HepG2 (cell line): ENCODE measurements around the gene RSF1. TPM values are rescaled to one million over a fixed set of nuclear protein-coding genes. Genes with fewer than 3 reads are reported as not detected.

Experiments
- CEBPG ChIP-seq: IDR thresholded peaks from 2 replicates; pipeline ENCODE4 v1.6.1; 2016
- CREM ChIP-seq, 2 experiments: sonication (generic) in 1 of 2; formaldehyde crosslinking in 1 of 2; IDR thresholded peaks; 2 replicates each; pipeline versions ENCODE4 v1.4.0 to v1.6.1; 2016 to 2020; ENCODE audit warnings: antibody characterized with exemption in 1 of 2, mild to moderate bottlenecking in 1 of 2, missing genetic modification reagents in 1 of 2
- GABPB1 ChIP-seq: IDR thresholded peaks from 2 replicates; pipeline ENCODE4 v1.6.1; 2016; ENCODE audit warnings: mild to moderate bottlenecking, missing genetic modification reagents, moderate library complexity, missing compliant biosample characterization
- JUNB ChIP-seq: sonication (generic); formaldehyde crosslinking; IDR thresholded peaks from 2 replicates; pipeline ENCODE4 v1.8.0; 2022; ENCODE audit warnings: missing genetic modification reagents, mild to moderate bottlenecking, borderline replicate concordance
- MIXL1 ChIP-seq: IDR thresholded peaks from 2 replicates; pipeline ENCODE4 v1.6.1; 2016
- SP5 ChIP-seq: IDR thresholded peaks from 2 replicates; pipeline ENCODE4 v1.6.1; 2016; ENCODE audit warnings: low read depth, borderline replicate concordance
- SRF ChIP-seq: IDR thresholded peaks from 2 replicates; pipeline ENCODE4 v1.6.1; 2011; ENCODE audit warnings: mild to moderate bottlenecking, low read depth, low read length, moderate library complexity
- SUZ12 ChIP-seq: fragments of 150-350 bp; IDR thresholded peaks from 2 replicates; pipeline ENCODE4 v1.6.1; 2014; ENCODE audit warnings: low read depth, low read length
- USF2 ChIP-seq, 2 experiments: sonication (generic) in 1 of 2; formaldehyde crosslinking in 1 of 2; IDR thresholded peaks; 2 replicates each; pipeline versions ENCODE4 v1.5.1 to v1.6.1; 2011 to 2020; ENCODE audit warnings: borderline replicate concordance in 1 of 2, low read depth in 1 of 2, low read length in 1 of 2, mild to moderate bottlenecking in 1 of 2, missing genetic modification reagents in 1 of 2, moderate library complexity in 1 of 2
- ZHX2 ChIP-seq, 2 experiments: sonication (generic) in 1 of 2; formaldehyde crosslinking in 1 of 2; IDR thresholded peaks; 2 replicates each; pipeline versions ENCODE4 v1.6.1 to v1.9.0; 2014 to 2022; ENCODE audit warnings: antibody characterized with exemption in 1 of 2, borderline replicate concordance in 1 of 2, inconsistent platforms in 1 of 2, low read depth in 1 of 2, missing genetic modification reagents in 1 of 2
- ZNF577 ChIP-seq: sonication (generic); formaldehyde crosslinking; IDR thresholded peaks from 2 replicates; pipeline ENCODE4 v1.4.0; 2020; ENCODE audit warnings: mild to moderate bottlenecking, low read depth, missing genetic modification reagents, borderline replicate concordance
- ZNF781 ChIP-seq: sonication (generic); formaldehyde crosslinking; IDR thresholded peaks from 2 replicates; pipeline ENCODE4 v1.5.1; 2020; ENCODE audit warnings: borderline replicate concordance, mild to moderate bottlenecking, missing genetic modification reagents; ENCODE audit errors: not compliant biosample characterization
- polyA plus RNA-seq, 8 experiments: library from polyadenylated mRNA; depleted of rRNA in 3 of 8; stranded (reverse) in 7 of 8; unstranded in 1 of 8; fragments of >200 nt; fragmentation: Illumina TruSeq in 4 of 8; extraction: Trizol in 4 of 8; gene quantifications; 2 replicates each; pipeline versions ENCODE4 v1.2.1 to v1.2.3, GENCODE V29; 2011 to 2016; ENCODE audit warnings: low read depth in 4 of 8, missing spikeins in 1 of 8, mixed read lengths in 1 of 8; ENCODE audit not compliant: insufficient read depth in 1 of 8
- total RNA-seq, 5 experiments: library from RNA; depleted of rRNA; stranded (reverse); fragments of >200 nt; fragmentation: Illumina TruSeq; extraction: Trizol; gene quantifications; 2 replicates each; pipeline ENCODE4 v1.2.3, GENCODE V29; 2016; ENCODE audit warnings: low read depth in 1 of 5
- TF ChIP-seq, protein P1 (sequence below): sonication (generic); formaldehyde crosslinking; IDR thresholded peaks from 2 replicates; pipeline ENCODE4 v1.4.0; 2020; ENCODE audit warnings: missing genetic modification reagents

Gene RSF1
- total and polyA plus RNA-seq, 2 of the 13 experiments (the other 11 are each of a cell fraction or from before 2014, with no cell fraction given): 15.5 to 33.1 TPM

GRCh38 chr11:77820565-77821348 is at the start of gene RSF1, which contains the start of gene AAMDC (continued):
- TF ChIP-seq ZHX2 (IDR thresholded peaks at IDR 0.05; ENCODE audit: low read depth) (0 out of 2 replicates have a peak, but pooled peaks have one; percentile 13), ZHX2 (CRISPR knock-in tag; IDR thresholded peaks at IDR 0.05; ENCODE audit: borderline replicate concordance) (no peak), SP5 (CRISPR knock-in tag) (peak; percentile 47; the same call in 1 of the 2 replicates), CREM (IDR thresholded peaks at IDR 0.05) (peak; percentile 39; the same call in 1 of the 2 replicates), CREM (CRISPR knock-in tag; IDR thresholded peaks at IDR 0.05) (no peak), CEBPG (CRISPR knock-in tag) (no peak; the same call in 1 of the 2 replicates), ZNF781 (CRISPR knock-in tag) (no peak), MIXL1 (CRISPR knock-in tag) (peak; percentile 64; the same call in 1 of the 2 replicates), ZNF577 (CRISPR knock-in tag) (no peak), GABPB1 (CRISPR knock-in tag) (peak; percentile 86), SRF (peak; percentile 58; the same call in 1 of the 2 replicates), USF2 (IDR thresholded peaks at IDR 0.05; ENCODE audit: low read depth, low read length) (no peak), USF2 (CRISPR knock-in tag; IDR thresholded peaks at IDR 0.05; ENCODE audit: borderline replicate concordance) (no peak), JUNB (CRISPR knock-in tag) (no peak), SUZ12 (no peak)
- TF ChIP-seq, protein P1, sequence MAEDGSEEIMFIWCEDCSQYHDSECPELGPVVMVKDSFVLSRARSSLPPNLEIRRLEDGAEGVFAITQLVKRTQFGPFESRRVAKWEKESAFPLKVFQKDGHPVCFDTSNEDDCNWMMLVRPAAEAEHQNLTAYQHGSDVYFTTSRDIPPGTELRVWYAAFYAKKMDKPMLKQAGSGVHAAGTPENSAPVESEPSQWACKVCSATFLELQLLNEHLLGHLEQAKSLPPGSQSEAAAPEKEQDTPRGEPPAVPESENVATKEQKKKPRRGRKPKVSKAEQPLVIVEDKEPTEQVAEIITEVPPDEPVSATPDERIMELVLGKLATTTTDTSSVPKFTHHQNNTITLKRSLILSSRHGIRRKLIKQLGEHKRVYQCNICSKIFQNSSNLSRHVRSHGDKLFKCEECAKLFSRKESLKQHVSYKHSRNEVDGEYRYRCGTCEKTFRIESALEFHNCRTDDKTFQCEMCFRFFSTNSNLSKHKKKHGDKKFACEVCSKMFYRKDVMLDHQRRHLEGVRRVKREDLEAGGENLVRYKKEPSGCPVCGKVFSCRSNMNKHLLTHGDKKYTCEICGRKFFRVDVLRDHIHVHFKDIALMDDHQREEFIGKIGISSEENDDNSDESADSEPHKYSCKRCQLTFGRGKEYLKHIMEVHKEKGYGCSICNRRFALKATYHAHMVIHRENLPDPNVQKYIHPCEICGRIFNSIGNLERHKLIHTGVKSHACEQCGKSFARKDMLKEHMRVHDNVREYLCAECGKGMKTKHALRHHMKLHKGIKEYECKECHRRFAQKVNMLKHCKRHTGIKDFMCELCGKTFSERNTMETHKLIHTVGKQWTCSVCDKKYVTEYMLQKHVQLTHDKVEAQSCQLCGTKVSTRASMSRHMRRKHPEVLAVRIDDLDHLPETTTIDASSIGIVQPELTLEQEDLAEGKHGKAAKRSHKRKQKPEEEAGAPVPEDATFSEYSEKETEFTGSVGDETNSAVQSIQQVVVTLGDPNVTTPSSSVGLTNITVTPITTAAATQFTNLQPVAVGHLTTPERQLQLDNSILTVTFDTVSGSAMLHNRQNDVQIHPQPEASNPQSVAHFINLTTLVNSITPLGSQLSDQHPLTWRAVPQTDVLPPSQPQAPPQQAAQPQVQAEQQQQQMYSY (CRISPR knock-in tag): peak; percentile 76
